ENCODE results near the gene AFF3.

DNA sequence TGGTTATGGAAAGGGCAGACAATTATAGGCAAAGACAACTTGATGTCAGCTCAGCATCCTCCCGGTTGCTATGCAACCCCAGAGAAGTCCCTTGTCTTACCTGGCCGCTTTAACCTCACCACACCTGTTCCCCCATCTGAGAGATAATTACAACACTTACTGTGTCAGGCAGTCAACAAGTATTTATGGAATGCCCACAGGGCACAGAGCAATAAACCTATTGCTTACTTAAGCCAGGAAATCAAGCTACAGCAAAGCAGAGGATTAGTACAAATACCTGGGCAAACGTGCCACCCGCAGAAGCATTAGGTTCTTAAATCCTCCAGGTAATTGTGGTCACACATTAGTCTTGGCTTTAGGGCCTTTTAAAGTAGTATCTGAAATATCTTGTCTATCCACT lies 332.2 kb downstream of the AFF3 start:
- TF ChIP-seq CTCF (conservative IDR thresholded peaks at IDR 0.05; ENCODE audit: low read depth, low read length) (no peak), EZH2 (IDR thresholded peaks at IDR 0.05; ENCODE audit: borderline replicate concordance, low read depth, low read length, poor library complexity, severe bottlenecking) (no peak)

All from A673 (cell line).